NB4 (cell line): ENCODE measurements around the gene BCAT1.

Experiments
- CTCF ChIP-seq: IDR thresholded peaks from one replicate; pipeline ENCODE4 v1.5.1; 2012; ENCODE audit warnings: low read depth, low read length
- MAX ChIP-seq: IDR thresholded peaks from 2 replicates; pipeline ENCODE4 v1.6.1; 2011; ENCODE audit warnings: low read depth, low read length
- MYC ChIP-seq: IDR thresholded peaks from 2 replicates; pipeline ENCODE4 v1.6.1; 2011; ENCODE audit warnings: low read depth, low read length
- POLR2A ChIP-seq: IDR thresholded peaks from 2 replicates; pipeline ENCODE4 v1.6.1; 2011; ENCODE audit warnings: mild to moderate bottlenecking; ENCODE audit not compliant: insufficient read length; ENCODE audit errors: extremely low read depth

- TF ChIP-seq CTCF = no peak
- TF ChIP-seq POLR2A = no peak
- no peak for TF ChIP-seq MAX
- no peak for TF ChIP-seq MYC
Measured at GRCh38 chr12:24918596-24918995, 30.3 kb downstream of the BCAT1 start.
